Small intestine (tissue), 7 donors: ENCODE measurements around the gene PNPLA8. TPM values are rescaled to one million over a fixed set of nuclear protein-coding genes. Genes with fewer than 3 reads are reported as not detected.
"Not testable (repeated sequence)": the region's sequence is repeated elsewhere in the genome, so short reads cannot be mapped to it uniquely, and the experiment has no call there.

Source experiments
- DNase-seq, 2 donors: peaks; one replicate each; pipeline versions ENCODE4 v3.0.0 to v3.0.0-alpha.2; 2013
- FAIRE-seq: peaks from 2 replicates; lab custom pipeline; 2012; peaks lifted over from hg19 to GRCh38; lab: Jason Lieb, UNC
- H3K27ac ChIP-seq, 3 donors: one replicate each; pipeline ENCODE4 v1.5.1; 2013; ENCODE audit warnings: low read length in 2 of 3, mild to moderate bottlenecking in 2 of 3, control low read depth in 1 of 3, inconsistent platforms in 1 of 3, low read depth in 1 of 3, moderate library complexity in 1 of 3
- H3K27me3 ChIP-seq, 3 donors: one replicate each; pipeline ENCODE4 v1.6.1; 2013; ENCODE audit warnings: low read length in 3 of 3, inconsistent platforms in 1 of 3; ENCODE audit not compliant: control insufficient read depth in 3 of 3, insufficient read depth in 3 of 3
- H3K36me3 ChIP-seq, 3 donors: one replicate each; pipeline ENCODE4 v1.6.1; 2013; ENCODE audit warnings: low read length in 3 of 3, inconsistent platforms in 1 of 3, low read depth in 1 of 3, mild to moderate bottlenecking in 1 of 3, moderate library complexity in 1 of 3; ENCODE audit not compliant: control insufficient read depth in 3 of 3, insufficient read depth in 2 of 3
- H3K4me1 ChIP-seq, 3 donors: one replicate each; pipeline ENCODE4 v1.6.1; 2013; ENCODE audit warnings: low read length in 2 of 3, inconsistent platforms in 1 of 3, low read depth in 1 of 3, mild to moderate bottlenecking in 1 of 3, moderate library complexity in 1 of 3; ENCODE audit not compliant: control insufficient read depth in 3 of 3, insufficient read depth in 2 of 3
- H3K4me3 ChIP-seq, 3 donors: one replicate each; pipeline ENCODE4 v1.5.1; 2013; ENCODE audit warnings: low read length in 3 of 3, control low read depth in 1 of 3, inconsistent platforms in 1 of 3, low read depth in 1 of 3, mild to moderate bottlenecking in 1 of 3, moderate library complexity in 1 of 3
- H3K9me3 ChIP-seq, 2 donors: one replicate each; pipeline ENCODE4 v1.6.1; 2013; ENCODE audit warnings: low read depth in 1 of 2, low read length in 1 of 2; ENCODE audit not compliant: control insufficient read depth in 2 of 2, insufficient read depth in 1 of 2
- WGBS, 3 donors: extraction: QIAGEN DNeasy Blood & Tissue Kit; methylation state at CpG; one replicate each; pipeline ENCODE4 v1.1.7; 2013; 5-methylcytosine and 5-hydroxymethylcytosine counted together
- polyA plus RNA-seq, 4 donors: library from polyadenylated mRNA; stranded (reverse) in 3 of 4; unstranded in 1 of 4; fragments of 200-250 nt in 3 of 4; fragments of 120-200 nt in 1 of 4; gene quantifications; one replicate each; pipeline versions ENCODE4 v1.2.1 to v1.2.3, GENCODE V29; 2013
- donor health status: healthy with polysubstance abuse.
- donor health status: control.
- donor health status: control.
- donor health status: Bipolar disorder and iron deficiency.
- donor health status: healthy.

PNPLA8 gene
- polyA plus RNA-seq, 4 donors = 8.3 to 21.2 (median 10.4) TPM

DNA sequence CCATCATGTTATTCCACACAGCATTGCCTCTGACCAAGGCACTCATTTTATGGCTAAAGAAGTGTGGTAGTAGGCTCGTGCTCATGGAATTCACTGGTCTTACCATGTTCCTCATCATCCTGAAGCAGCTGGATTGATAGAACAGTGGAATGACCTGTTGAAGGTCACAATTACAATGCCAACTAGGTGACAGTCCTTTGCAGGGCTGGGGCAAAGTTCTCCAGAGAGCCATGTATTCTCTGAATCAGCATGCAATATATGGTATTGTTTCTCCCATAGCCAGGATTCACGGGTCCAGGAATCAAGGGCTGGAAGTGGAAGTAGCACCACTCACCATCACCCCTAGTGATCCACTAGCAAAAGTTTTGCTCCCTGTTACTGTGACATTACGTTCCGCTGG is 12.8 kb upstream of the PNPLA8 start:
- not testable (repeated sequence) for H3K9me3 ChIP-seq, H3K36me3 ChIP-seq, H3K4me3 ChIP-seq, H3K4me1 ChIP-seq, H3K27ac ChIP-seq, H3K27me3 ChIP-seq, FAIRE-seq, DNase-seq
- 78 to 90% (median 89%) methylated on average over 4 of the region's 4 CpGs for WGBS, 3 donors

DNA sequence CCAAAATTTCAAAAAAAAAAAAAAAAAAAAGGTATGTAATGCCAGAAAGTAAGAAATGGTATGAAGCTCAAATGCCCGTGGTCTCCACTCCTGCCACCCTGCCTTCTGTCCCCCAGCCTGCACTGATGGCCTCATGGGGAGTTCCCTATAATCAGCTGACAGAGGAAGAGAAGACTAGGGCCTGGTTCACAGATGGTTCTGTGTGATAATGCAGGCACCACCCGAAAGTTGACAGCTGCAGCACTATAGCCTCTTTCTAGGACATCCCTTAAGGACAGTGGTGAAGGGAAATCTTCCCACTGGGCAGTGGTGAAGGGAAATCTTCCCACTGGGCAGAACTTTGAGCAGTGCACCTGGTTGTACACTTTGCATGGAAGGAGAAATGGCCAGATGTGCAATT is 12.3 kb upstream of the PNPLA8 start:
- DNase-seq, H3K4me3 ChIP-seq, H3K4me1 ChIP-seq, H3K9me3 ChIP-seq, FAIRE-seq, H3K27me3 ChIP-seq, H3K27ac ChIP-seq, H3K36me3 ChIP-seq: not testable (repeated sequence)
- 61 to 89% (median 70%) methylated on average over 2 of the region's 2 CpGs for WGBS, 3 donors

DNA sequence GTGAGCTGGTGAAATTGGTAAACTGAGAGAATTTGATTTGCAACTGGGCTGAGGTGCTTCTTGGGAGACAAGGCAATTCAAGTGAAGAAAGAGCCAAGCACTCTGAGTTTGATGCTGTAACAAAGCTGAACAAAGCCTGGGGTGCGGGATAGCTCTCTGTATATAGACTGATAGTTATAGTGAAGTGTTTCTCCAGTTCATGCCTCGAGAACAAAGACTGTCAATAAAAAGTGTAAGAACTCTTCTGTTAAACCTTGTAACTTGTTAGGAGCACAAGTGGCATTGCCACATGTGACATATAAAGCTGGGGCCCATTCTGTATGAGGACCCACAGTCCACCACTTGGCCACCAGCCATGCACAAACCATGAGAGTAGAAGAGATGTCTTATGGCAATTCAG is 11.3 kb upstream of the PNPLA8 start:
- Histone ChIP-seq H3K36me3 (no peaks in the 10 kb centered on the region), H3K27ac (no peak overlapping the region), H3K4me3 (no peak overlapping the region), H3K9me3 (peaks cover 0 to 3% of the 10 kb centered on the region in 2 donors), H3K27me3 (no peaks in the 10 kb centered on the region), H3K4me1 (no peaks in the 10 kb centered on the region)
- FAIRE-seq (no peak), DNase-seq (no peak)
- WGBS, 3 donors = 77 to 82% (median 81%) methylated on average over 2 of the region's 2 CpGs

DNA sequence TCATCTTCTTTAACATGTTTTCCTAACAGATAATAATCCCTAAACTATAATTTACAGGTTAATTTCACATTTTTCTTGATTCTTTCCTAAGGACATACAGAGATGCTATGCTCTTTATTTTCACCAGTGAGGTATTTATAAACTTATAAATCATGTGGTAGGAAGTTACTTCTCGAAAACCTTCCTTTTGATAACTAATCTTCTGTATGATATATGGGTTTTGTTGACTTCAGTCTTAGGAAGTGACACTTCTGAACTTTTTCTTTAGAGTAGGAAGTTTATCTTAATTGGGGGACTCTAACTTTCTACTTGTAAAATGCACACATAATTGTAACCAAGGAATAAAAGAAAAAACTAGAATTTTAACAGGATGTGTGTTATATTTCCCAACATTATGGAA is 9.8 kb upstream of the PNPLA8 start:
- FAIRE-seq (no peak), DNase-seq (no peak)
- Histone ChIP-seq H3K9me3 (peaks cover 0 to 3% of the 10 kb centered on the region in 2 donors), H3K27me3 (no peaks in the 10 kb centered on the region), H3K4me1 (no peaks in the 10 kb centered on the region), H3K36me3 (no peaks in the 10 kb centered on the region), H3K27ac (no peak overlapping the region), H3K4me3 (no peak overlapping the region)
- WGBS, 3 donors = 56 to 74% (median 65%) methylated on average over 1 of the region's 1 CpG

DNA sequence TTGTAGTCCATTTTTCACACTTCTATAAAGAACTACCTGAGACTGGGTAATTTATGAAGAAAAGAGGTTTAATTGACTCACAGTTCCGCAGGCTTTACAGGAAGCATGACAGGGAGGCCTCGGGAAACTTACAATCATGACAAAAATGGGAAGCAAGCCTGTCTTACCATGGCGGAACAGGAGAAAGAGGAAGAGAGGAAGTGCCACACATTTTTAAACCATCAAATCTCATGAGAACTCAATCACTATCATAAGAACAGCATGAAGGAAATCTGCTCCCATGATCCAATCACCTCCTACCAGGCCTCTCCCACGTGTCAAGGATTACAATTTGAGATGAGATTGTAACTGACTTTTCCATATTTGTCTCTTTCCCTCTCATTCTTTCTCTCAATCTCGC is 9.3 kb upstream of the PNPLA8 start:
- Histone ChIP-seq H3K36me3 (no peaks in the 10 kb centered on the region), H3K9me3 (peaks cover 0 to 3% of the 10 kb centered on the region in 2 donors), H3K4me1 (no peaks in the 10 kb centered on the region), H3K27ac (no peak overlapping the region), H3K4me3 (no peak overlapping the region), H3K27me3 (no peaks in the 10 kb centered on the region)
- FAIRE-seq (no peak), DNase-seq (no peak)
- WGBS, 3 donors = 66 to 73% (median 67%) methylated on average over 5 of the region's 5 CpGs

DNA sequence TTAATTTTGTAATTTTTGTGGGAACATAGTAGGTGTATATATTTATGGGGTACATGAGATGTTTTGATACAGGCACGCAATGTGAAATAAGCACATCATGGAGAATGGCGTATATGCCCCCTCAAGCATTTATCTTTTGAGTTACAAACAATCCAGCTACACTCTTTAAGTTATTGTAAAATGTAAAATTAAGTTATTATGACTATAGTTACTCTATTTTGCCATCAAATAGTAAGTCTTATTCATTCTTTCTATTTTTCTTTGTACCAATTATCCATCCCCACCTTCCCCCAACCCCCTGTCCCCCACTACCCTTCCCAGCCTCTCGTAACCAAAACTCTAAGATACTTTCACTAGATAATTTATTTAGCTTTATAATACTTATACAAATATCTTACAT is 7.8 kb upstream of the PNPLA8 start:
- Histone ChIP-seq H3K27ac (no peak overlapping the region), H3K27me3 (no peaks in the 10 kb centered on the region), H3K9me3 (no peaks in the 10 kb centered on the region), H3K4me3 (no peak overlapping the region), H3K4me1 (no peaks in the 10 kb centered on the region), H3K36me3 (no peaks in the 10 kb centered on the region)
- DNase-seq = no peak
- WGBS, 3 donors = 94 to 96% (median 95%) methylated on average over 3 of the region's 3 CpGs
- FAIRE-seq = no peak

DNA sequence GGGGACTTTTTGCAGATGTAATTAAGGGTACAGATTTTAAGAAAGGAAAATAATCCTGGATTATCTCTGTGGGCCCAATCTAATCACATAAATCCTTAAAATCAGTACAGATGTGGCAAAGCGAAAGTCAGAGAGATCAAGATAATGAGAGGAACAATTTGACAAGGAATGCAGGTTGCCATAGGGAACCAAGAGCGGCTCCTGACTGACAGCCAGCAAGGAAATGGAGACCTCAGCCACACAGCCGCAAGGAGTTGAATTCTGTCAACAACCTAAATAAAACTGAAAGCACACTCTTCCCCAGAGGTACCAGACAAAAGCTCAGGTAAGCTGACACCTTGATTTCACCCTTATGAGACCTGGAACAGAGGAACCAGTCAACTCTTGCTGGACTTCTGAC is 3.4 kb upstream of the PNPLA8 start:
- Histone ChIP-seq H3K27ac (no peak overlapping the region), H3K9me3 (no peaks in the 10 kb centered on the region), H3K27me3 (no peaks in the 10 kb centered on the region), H3K4me1 (peaks cover 4 to 7% (median 5%) of the 10 kb centered on the region in 3 donors), H3K36me3 (no peaks in the 10 kb centered on the region), H3K4me3 (no peak overlapping the region)
- DNase-seq (no peak), FAIRE-seq (no peak)
- 31 to 59% (median 59%) methylated on average over 3 of the region's 3 CpGs for WGBS, 3 donors

DNA sequence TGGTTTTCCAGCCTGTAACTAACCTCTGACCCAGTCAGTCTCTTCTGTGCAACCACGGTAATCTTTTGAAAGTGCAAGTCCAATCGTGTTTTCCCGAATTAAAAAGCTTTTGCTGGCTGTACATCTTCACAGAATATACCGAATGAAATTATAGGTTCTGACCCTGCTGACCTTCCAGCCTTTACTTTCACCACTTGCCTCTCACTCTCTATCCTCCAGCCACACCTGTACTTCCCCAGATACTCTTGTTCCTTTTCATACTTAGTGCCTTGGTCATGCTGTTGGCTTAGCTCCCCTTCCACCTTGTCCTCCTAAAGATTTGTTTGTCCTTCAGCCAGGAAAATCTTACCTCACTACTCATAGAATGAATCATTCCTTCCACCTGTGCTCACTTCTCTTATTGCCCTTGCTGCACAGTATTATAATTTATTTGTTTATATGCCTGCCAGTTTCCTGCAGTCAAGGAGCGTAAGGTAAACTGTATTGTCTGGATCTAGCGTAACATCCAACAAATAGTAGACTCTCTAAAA is 2.3 kb upstream of the PNPLA8 start:
- H3K4me1 ChIP-seq = peaks cover 4 to 17% (median 7%) of the 10 kb centered on the region in 3 donors
- H3K27me3 ChIP-seq = no peaks in the 10 kb centered on the region
- H3K36me3 ChIP-seq = no peaks in the 10 kb centered on the region
- FAIRE-seq (no peak), DNase-seq (no peak)
- no peak overlapping the region for H3K27ac ChIP-seq
- H3K9me3 ChIP-seq = no peaks in the 10 kb centered on the region
- no peak overlapping the region for H3K4me3 ChIP-seq
- WGBS, 3 donors = 82 to 89% (median 86%) methylated on average over 6 of the region's 6 CpGs

DNA sequence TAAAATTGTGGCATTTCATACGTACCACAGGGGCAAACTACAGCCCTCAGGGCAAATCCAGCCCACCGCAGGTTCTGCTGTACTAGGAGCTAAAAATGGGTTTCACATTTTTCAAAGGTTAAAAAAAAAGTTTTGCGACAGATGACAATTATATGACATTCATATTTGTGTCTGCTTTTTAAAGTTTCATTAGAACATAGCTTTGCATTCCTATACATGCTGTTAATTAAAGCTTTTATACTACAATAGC is 758 bp upstream of the PNPLA8 start:
- 7 to 13% (median 8%) methylated on average over 3 of the region's 3 CpGs for WGBS, 3 donors
- Histone ChIP-seq H3K9me3 (no peaks in the 10 kb centered on the region), H3K4me3 (peak overlapping the region; percentile 47 to 88 (median 86)), H3K36me3 (no peaks in the 10 kb centered on the region), H3K27ac (peak overlapping the region; percentile 93 to 100 (median 95)), H3K27me3 (no peaks in the 10 kb centered on the region), H3K4me1 (peaks cover 4 to 21% (median 7%) of the 10 kb centered on the region in 3 donors)
- no peak for DNase-seq
- no peak for FAIRE-seq
